Activated CD4-positive, alpha-beta T cell treated with anti-CD3 and anti-CD28 coated beads, Interleukin-2, amount 50 U/mL, for 16 hours (primary cell): ENCODE measurements around the gene SMC1B.
"Not testable (repeated sequence)": the region's sequence is repeated elsewhere in the genome, so short reads cannot be mapped to it uniquely, and the experiment has no call there.

Experiments
- DNase-seq: peaks from one replicate; pipeline ENCODE4 v3.0.0-alpha.2; 2020

Gene SMC1B

DNA sequence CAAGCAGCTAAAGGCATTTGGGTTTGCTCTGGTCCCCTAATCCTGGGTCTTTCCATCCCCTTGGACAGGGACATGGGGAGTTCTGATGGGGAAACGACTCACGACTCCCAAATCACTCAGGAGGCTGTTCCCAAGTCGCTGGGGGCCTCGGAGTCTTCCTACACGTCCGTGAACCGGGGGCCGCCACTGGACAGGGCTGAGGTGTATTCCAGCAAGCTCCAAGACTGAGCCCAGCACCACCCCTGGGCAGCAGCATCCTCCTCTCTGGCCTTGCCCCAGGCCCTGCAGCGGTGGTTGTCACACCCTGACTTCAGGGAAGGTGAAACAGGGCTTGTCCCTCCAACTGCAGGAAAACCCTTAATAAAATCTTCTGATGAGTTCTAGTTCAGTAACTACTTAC is 117.9 kb downstream of the SMC1B start:
- no peak for DNase-seq

DNA sequence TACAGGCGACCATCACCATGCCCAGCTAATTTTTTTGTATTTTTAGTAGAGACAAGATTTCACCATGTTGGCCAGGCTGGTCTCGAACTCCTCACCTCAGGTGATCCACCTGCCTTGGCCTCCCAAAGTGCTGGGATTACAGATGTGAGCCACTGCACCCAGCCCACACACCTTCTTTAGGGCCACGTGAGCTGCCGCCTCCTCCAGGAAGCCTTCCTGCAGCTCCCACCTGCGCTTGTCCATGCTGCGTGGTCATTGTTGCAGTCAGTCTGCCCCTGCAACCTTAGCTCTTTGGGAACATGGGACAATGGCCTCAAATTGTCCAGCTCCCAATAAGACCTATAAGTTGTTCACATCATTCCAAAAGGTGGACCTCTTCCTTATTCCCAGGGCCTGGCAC is 118.4 kb downstream of the SMC1B start:
- DNase-seq, result not testable (repeated sequence)
